WERI-Rb-1 (cell line): ENCODE measurements around the gene ABCA4.

Source experiments
- DNase-seq: peaks from one replicate; pipeline ENCODE4 v3.0.0-alpha.2; 2020
- H3K27ac ChIP-seq: fragments of 250-450 bp; sonication (Bioruptor Pico); 2 replicates; pipeline ENCODE4 v1.5.1; 2020; ENCODE audit warnings: mild to moderate bottlenecking, moderate library complexity
- H3K27me3 ChIP-seq: fragments of 250-450 bp; sonication (Bioruptor Pico); 2 replicates; pipeline ENCODE4 v1.5.1; 2021; ENCODE audit warnings: mild to moderate bottlenecking, low read depth, moderate library complexity; ENCODE audit not compliant: insufficient read depth, severe bottlenecking
- H3K36me3 ChIP-seq: fragments of 250-450 bp; sonication (Bioruptor Pico); 2 replicates; pipeline ENCODE4 v1.5.1; 2020; ENCODE audit warnings: mild to moderate bottlenecking, moderate library complexity
- H3K4me3 ChIP-seq: 2 replicates; pipeline ENCODE4 v1.5.1; 2011; ENCODE audit warnings: low read depth, mild to moderate bottlenecking, control low read depth, low read length
- H3K9me3 ChIP-seq: fragments of 250-450 bp; sonication (Bioruptor Pico); 2 replicates; pipeline ENCODE4 v1.5.1; 2021; ENCODE audit warnings: mild to moderate bottlenecking, moderate library complexity; ENCODE audit not compliant: severe bottlenecking
- TF ChIP-seq, protein P1 (sequence below): IDR thresholded peaks from 2 replicates; pipeline ENCODE4 v1.5.1; 2011; ENCODE audit warnings: low read depth, mild to moderate bottlenecking, control low read depth, inconsistent platforms, low read length

ABCA4 gene

DNA sequence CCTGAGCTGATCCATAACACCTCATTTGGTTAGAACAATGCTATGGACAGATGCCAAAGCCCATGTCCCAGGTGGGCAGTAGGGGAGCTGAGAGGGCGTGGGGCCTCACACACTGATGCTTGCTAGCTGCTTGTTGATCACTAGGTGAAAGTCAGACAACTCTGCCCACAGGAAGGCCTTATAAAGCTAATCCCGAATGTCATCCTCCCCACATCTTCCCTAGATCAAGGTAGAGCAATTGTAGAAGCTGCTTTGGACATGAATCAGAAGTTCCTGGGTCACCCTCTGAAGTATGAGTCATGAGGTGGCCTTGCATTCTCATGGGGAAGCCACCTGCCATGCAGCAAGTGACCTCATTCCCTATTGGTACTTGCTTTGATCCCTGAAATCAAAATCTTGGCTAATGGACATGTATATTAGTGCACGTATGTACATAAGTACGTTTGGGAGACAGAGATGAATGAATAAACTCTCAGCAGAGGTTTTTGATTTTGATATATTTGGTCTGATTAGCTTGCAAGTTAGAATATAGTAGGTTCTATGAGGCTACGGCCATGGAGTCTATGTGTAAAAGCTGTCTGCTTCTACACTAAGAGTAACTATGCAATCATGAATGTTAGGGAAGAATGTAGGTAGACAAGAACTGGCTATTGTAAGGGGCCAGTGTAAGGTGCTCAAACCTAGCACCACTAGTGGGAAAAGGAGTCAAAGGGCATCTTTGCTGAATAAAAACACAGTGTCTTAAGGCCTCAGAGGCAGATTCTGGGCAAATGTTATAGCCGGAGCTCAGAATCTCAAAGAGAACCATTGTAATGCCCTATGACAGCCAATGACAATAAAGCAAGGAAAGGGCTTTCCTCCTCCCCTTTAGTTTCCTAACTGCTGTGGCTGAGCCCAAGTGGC, 52.6 kb downstream of the ABCA4 start:
- Histone ChIP-seq H3K36me3 (peaks cover 3% of the 10 kb centered on the region; the same call in 1 of the 2 replicates), H3K9me3 (no peaks in the 10 kb centered on the region), H3K4me3 (no peak overlapping the region), H3K27ac (no peak overlapping the region), H3K27me3 (no peaks in the 10 kb centered on the region)
- TF ChIP-seq, protein P1, sequence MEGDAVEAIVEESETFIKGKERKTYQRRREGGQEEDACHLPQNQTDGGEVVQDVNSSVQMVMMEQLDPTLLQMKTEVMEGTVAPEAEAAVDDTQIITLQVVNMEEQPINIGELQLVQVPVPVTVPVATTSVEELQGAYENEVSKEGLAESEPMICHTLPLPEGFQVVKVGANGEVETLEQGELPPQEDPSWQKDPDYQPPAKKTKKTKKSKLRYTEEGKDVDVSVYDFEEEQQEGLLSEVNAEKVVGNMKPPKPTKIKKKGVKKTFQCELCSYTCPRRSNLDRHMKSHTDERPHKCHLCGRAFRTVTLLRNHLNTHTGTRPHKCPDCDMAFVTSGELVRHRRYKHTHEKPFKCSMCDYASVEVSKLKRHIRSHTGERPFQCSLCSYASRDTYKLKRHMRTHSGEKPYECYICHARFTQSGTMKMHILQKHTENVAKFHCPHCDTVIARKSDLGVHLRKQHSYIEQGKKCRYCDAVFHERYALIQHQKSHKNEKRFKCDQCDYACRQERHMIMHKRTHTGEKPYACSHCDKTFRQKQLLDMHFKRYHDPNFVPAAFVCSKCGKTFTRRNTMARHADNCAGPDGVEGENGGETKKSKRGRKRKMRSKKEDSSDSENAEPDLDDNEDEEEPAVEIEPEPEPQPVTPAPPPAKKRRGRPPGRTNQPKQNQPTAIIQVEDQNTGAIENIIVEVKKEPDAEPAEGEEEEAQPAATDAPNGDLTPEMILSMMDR, result no peak
- DNase-seq, result no peak

DNA sequence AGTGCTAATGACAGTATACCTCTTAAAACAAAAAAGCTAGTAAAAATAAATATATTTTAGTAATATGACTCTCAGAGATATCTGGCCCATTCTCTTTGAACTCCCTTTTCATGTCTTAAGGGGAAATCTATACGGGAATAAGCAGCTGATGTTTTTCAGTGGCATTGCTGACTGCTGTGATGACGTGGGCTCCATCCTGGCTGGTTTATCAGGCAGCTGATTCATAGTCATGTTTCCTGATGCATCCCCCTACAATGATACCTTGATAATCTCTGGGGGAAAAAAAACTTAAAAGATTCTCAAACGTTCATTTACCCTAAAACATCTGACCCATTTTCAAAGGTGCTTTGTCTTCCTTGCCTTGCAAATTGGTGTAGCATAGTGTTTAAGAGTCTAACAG, 53.8 kb downstream of the ABCA4 start:
- TF ChIP-seq, protein P1, result no peak
- peaks cover 3% of the 10 kb centered on the region for H3K36me3 ChIP-seq
- no peak for DNase-seq
- no peak overlapping the region for H3K4me3 ChIP-seq
- H3K27me3 ChIP-seq, result no peaks in the 10 kb centered on the region
- no peak overlapping the region for H3K27ac ChIP-seq
- no peaks in the 10 kb centered on the region for H3K9me3 ChIP-seq

DNA sequence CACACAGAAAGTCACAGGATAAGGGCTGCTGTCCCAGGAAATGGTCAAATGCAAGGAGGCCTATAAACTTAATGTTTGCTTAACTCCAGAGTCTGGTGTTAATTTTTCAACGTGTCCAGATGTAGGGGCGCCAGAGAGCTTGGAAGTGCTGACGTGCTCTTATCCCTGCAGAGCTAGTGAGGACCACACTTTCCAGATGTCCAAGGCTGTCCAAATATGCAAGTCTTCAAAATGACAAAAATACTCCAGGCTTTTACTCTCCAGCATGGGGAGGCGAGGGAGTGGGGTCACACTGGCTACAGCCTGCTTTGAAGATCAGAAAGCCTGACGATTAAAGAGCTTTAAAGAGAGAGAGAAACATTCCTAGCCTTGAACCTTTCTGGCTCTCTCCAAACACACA, 57.6 kb downstream of the ABCA4 start:
- DNase-seq, result peak; percentile 39
- Histone ChIP-seq H3K36me3 (peaks cover 7% of the 10 kb centered on the region), H3K27ac (no peak overlapping the region), H3K4me3 (no peak overlapping the region), H3K9me3 (no peaks in the 10 kb centered on the region), H3K27me3 (no peaks in the 10 kb centered on the region)
- TF ChIP-seq, protein P1, result peak; percentile 49; the same call in 1 of the 2 replicates

DNA sequence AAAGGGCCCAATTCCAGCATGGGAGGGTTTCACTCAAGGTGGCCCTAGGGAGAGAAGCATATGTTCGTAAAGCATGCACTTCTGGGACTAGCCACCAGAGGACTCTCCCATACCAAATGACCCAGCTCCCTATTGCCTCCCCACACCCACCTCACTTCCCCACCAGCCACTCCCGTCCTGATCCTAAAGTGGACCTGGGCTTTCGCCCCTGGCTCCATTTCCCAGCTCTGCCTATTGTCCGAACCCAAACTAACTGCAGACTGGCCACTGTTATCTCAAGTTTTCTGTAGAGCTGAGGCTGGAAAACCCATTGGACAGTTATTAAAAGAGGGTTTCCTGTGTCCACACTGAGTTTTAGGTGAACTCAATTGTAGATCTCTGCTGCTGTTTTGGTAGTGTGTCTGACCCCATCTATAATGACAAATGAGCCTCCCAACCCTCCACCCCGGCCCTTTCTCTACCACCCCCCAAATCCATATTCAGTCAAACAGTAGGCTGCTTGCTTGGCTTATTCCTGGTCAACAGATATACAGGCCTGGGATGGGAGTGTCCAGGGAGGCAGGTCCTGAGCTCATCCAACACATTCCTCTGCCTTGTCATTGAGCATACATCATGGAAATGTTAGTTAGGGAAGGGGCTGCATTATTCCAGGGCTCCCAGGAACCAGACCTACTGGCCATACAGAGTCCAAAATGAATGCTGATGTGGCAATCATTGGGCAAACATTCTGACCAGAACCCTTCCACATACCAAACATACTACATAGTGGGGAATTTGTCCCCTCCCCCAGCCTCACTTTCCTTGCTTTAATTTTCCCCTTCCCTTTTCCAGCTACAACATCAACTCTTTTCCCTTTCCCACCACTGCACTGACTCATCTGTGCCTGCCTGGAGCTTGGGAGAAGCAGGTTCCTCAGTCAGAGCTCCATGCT, 59.2 kb downstream of the ABCA4 start:
- Histone ChIP-seq H3K9me3 (no peaks in the 10 kb centered on the region), H3K27ac (no peak overlapping the region), H3K36me3 (peaks cover 7% of the 10 kb centered on the region), H3K4me3 (no peak overlapping the region), H3K27me3 (no peaks in the 10 kb centered on the region)
- peak; percentile 71 for DNase-seq
- TF ChIP-seq, protein P1, result peak; percentile 98

DNA sequence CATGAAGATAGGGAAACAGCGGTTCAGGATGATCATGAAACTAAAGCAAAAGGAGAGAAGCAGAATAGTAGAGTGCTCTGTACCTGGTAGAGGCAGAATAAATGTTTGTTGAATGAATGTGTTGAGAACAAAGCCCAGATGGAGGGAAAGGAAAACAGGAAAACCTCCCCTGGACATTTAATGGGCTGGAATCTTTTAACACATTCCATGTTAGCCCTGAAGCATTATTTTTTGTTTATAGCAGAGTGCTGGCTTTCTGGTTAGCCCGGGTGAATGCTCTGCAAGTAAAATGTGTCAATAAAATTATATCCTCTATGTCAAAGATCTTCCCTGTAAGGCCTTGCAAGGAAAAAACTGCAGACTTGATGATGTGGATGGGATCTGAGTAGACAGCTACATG, 60.2 kb downstream of the ABCA4 start:
- Histone ChIP-seq H3K9me3 (no peaks in the 10 kb centered on the region), H3K4me3 (no peak overlapping the region), H3K27ac (no peak overlapping the region), H3K36me3 (peaks cover 7% of the 10 kb centered on the region), H3K27me3 (no peaks in the 10 kb centered on the region)
- TF ChIP-seq, protein P1, result no peak
- no peak for DNase-seq
